GM21526 (cell line): Measurements from ENCODE around the gene FBXL16.
"Not testable (repeated sequence)": the region's sequence is repeated elsewhere in the genome, so short reads cannot be mapped to it uniquely, and the experiment has no call there.

ENCODE experiments used
- ATAC-seq: cut with Tn5 transposase; IDR thresholded peaks from one replicate; pipeline ENCODE4 v1.9.1; 2021; ENCODE audit warnings: moderate library complexity; ENCODE audit not compliant: unreplicated experiment, low FRiP score

The FBXL16 gene

DNA sequence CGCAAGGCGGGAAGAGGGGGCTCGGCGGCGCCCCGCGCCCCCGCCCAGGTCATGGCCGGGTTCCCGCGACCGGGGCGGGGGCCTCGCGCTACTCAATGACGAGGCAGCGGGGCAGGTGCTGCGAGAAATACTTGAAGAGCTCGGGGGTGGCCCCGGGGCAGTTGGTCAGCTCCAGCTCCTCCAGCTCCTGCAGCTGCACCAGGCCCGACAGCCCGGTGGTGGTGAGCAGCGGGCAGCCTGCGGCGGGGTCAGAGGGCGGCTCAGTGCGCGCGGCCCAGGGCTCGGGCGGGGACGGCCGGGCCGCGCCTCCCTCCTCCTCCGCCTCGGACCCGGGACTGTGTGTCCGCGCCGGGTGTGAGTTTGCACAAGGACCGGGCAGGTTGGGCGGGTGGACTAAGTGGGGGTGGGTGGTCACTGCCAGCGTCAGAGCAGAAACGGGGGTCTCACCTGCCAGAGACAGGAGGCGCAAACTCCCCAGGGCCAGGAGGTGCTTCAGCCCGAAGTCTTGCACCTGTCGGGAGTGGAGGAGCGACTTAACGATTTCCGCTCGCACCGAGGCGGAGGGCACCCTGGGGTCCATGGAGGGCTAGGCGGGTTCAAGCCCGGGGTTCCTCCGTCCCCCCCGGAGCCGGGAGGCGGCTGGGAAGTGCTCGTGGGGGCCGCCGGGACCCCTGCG is 11.3 kb downstream of the FBXL16 start:
- ATAC-seq = no peak

DNA sequence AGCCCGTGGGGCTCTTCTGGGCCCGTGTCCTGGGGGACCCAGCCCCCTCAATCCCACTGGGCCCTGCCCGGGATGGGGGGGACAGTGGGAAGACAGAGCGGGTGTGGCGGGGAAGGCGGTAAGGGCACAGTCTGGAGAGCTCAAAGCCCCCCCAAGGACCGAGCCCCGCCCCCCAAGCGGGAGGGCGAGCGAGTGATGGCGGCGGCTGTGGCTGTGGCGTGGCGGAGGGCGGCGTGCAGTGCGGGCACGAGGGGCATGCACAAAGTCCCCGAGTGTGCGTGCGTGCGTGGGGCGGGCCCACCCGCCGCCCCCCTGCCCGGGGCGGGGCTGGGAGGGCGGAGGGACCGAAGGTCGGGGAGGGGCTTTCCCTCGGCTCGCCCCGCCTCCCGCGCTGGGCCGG is 11.8 kb downstream of the FBXL16 start:
- no peak for ATAC-seq

DNA sequence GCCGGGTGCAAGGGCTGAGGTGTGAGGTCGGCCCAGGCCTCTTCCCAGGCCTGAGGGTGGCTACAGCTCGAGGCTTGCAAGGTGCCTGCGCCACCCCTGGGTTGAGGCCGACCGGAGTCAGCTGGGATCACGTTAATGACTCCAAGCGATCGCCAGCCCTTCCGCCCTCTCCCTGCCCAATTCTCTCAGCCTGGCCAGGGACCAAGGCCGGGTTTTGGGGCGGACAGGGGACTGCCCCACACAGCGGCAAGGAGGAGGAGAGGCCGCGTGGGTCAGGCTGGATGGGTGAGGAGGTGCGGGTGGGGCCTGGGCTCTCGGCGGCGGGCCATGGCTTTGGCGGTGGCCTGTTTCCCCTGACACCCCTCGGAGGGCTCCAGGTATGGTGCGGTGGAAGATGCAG is 12.2 kb downstream of the FBXL16 start:
- no peak for ATAC-seq

DNA sequence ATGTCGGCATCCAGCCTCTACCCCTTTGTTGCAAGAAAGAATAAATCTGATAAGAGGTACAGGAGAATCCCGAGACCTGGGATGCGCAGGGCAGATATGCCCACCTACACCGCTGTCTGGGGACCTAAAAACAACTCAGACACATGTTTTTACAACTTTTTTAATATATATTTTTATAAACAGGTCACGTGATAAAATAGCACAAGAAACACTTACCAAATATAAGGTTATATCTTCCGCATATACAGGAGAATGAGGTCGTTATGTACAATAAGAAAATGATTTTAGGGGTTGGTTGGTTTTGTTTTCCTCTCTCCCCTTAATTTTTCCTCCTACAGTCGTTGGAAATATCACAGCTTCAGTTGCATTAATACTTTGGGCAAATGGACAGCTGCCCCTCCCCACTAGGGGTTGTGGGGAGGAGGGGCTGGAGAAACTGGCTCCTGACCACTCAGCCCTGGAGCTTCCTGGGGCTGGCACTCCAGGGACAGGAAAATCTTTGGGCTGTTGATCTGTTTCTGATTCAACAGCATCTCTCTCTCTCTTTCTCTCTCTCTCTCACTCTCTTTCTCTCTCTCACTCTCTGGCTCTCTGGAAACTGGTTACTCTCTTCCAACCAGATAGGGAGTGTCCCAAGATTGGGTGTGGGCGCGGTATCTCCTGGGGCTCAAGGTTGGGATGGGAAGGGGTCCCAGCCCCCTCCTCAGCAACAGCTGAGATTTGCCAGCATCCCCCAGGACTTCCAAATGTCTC is 13.1 kb downstream of the FBXL16 start:
- no peak for ATAC-seq

GRCh38 chr16:691242-691641 is 14.4 kb downstream of the FBXL16 start:
- ATAC-seq = not testable (repeated sequence)

- no peak for ATAC-seq
Measured at GRCh38 chr16:689175-689897, 16.3 kb downstream of the FBXL16 start.

DNA sequence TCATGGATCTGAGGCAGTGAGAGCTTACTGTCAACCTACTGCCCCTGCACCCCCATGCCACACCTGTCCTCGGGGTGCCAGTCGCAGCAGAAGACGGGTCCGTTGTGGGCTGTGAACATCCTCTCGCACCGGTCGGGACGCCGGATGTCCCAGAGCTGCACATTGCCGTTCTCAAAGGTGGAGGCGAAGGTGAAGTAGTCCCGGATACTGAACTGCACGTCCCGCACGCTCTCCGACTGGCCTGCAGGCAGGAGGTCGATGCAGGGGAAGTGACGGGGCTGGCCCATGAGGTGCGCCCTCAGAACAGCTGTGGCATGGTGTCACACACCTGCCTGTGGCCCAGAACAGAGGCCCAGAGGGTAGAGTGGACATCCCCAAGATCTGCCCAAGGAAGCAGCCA is 18.1 kb downstream of the FBXL16 start:
- no peak for ATAC-seq

DNA sequence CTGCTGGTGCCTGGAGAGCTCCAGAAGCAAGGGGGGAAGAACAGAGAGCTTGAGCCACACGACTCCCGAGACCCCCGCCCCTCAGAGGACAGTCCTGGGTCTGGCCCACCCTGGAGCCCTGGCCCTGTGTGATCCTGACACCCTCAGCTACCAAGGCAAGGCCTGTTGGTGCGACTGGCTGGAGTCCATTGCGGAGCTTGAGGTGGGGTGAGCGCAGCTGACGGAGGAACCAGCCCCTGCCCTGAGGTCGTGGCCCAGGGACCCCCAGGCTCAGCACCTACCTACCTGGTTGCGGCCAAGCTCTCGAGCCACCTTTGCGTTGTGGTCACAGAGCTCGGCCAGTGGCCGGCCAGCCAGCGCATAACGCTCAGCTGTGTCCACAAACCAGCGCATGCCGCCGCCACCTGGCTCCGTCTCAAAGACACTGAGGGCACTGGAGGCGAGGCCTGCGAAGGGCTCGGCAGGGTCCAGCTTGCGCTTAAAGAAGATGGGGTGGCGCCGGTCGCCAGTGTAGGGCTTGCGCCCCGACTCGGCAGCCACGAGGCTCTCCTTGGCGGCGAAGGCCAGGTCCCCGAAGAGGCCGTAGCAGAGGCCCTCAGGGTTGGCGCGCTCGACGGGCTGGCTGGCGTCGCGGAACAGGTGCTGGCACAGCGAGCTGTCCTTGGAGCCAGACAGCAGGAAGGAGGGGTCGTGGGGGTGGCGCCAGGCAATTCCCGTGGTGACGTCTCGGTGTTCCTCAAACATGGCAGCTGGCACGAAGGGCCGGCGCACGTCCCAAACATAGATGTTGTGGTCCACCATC is 18.9 kb downstream of the FBXL16 start:
- no peak for ATAC-seq

- no peak for ATAC-seq
Measured at GRCh38 chr16:685967-686366, 19.6 kb downstream of the FBXL16 start.

GRCh38 chr16:684961-685696 is 20.5 kb downstream of the FBXL16 start:
- ATAC-seq = no peak

GRCh38 chr16:684071-684794 is 21.4 kb downstream of the FBXL16 start, which contains the start of gene JMJD8:
Gene JMJD8, minus strand, starts transcription at chr16:684334. Its CDS starts 15 bp downstream, at chr16:684319.
- ATAC-seq = peak; percentile 49

DNA sequence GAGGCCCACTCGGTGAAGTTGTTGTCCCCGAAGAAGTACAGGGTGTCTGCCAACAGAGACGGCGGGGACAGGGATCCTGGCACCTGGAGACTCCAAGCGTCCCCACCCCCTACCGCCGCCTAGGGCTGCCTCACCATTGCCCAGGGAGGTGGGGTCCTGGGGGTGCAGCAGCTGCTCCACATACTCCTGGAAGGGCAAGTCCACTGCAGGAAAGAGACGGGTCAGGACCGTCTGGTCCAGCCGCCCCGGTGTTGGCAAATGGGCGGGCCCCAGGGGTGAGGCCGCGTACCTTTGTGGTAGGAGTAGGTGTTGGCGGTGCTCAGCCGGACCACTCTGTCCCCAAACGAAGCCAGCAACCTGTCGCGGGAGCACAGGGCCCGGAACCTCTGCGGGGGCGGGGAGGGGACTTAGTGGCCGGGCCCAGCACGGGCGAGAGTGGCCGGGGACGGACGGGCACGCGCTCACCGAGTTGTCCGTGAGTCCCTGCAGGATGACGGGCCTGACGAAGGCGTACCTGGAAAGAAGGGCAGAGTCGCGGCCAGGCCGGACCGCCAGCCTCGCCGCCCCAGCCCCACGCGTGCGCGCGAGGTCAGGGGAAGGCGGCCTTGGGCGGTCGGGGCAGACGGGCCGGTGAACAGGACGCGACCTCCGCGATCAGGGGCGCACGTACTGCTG is 22.1 kb downstream of the FBXL16 start:
- ATAC-seq = no peak

DNA sequence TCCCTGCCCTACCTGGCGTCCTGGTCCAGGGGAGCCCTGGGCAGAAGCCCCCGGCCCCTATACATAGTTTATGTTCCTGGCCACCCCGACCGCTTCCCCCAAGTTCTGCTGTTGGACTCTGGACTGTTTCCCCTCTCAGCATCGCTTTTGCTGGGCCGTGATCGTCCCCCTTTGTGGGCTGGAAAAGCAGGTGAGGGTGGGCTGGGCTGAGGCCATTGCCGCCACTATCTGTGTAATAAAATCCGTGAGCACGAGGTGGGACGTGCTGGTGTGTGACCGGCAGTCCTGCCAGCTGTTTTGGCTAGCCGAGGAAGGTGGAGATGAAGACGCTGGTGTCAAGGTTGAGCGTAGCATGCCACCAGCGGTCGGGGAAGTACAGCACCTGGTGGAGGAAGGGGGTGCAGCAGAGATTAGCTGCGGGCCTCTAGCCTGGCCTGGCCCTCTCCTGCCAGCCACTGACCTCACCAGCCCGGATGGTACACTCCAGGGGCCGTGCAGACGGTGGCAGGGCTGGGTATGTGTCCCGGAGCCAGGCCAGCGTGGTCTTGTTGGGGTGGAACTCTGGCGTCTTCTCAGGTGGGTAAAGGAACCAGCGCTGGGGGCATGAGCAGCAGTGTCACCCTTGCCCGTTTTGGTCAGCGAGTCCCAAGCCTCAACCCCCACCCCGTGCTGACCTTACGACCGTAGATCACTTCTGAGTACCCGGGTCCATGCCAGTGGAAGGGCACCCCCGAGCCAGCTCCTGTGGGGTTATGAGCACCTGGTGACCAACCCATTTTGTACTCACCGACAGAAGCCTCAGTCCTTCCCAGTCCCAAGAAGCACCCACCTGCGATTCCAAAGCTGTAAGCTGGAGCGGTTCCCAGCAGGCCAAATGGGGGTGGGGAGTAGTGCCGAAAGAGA is 22.9 kb downstream of the FBXL16 start:
- no peak for ATAC-seq

DNA sequence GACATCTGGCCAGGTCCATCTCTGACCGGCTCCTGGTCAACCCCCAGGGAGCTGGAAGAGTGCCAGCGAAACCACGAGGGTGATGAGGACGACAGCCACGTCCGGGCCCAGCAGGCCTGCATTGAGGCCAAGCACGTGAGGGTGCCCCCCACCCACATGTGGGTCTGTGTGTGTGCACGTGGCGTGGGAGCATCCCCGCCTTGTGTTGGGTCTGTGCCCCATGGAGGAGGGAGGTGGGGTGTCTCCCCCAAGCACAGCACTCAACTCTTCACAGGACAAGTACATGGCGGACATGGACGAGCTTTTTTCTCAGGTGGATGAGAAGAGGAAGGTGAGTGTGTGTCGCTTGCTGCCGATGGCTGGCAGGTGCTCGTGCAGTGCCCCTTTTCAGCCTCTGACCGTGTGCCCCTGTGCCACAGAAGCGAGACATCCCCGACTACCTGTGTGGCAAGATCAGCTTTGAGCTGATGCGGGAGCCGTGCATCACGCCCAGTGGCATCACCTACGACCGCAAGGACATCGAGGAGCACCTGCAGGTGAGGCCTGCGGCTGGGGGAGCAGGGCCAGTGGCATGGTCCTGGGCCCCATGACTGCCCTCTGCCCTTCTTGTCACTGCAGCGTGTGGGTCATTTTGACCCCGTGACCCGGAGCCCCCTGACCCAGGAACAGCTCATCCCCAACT is 23.7 kb downstream of the FBXL16 start:
- ATAC-seq = no peak

DNA sequence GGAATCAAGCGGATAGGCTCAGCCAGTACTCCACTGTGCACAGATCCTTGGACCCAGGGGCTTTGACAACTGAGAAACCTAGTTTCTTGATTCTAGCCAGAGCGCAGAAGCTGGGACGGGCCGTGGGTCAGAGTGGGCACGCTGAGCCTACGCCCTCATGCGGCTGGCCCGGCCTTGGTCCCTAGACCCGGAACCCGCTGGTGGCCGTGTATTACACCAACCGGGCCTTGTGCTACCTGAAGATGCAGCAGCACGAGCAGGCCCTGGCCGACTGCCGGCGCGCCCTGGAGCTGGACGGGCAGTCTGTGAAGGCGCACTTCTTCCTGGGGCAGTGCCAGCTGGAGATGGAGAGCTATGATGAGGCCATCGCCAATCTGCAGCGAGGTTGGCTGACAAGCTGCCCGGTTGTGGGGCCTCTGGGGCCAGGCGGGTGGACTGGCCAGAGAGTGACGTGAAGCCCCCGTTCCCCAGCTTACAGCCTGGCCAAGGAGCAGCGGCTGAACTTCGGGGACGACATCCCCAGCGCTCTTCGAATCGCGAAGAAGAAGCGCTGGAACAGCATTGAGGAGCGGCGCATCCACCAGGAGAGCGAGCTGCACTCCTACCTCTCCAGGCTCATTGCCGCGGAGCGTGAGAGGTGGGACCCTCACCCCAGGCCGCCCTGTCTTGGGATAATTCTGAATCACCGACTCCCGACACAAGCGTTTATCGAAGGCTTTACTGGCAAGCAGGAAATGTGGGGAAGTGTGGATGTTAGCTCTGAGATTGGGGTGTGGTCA is 24.4 kb downstream of the FBXL16 start:
- ATAC-seq = no peak

- no peak for ATAC-seq
Measured at GRCh38 chr16:680625-680945, 25.0 kb downstream of the FBXL16 start.
